Measurements from ENCODE around the gene GFRA3. TPM values are rescaled to one million over a fixed set of nuclear protein-coding genes. Genes with fewer than 3 reads are reported as not detected.
A peak's percentile ranks its signal among the peaks of the same experiment; 100 is the strongest.

Gene GFRA3
- total RNA-seq, 1 experiment from 2014 or later = 0.83 TPM

GRCh38 chr5:138234651-138235050, 39.8 kb downstream of the GFRA3 start:
- CTCF ChIA-PET = no interaction called here
- no TSS peak for BruUV-seq (replicated peaks)
- no peak overlapping the region for H3K4me3 Mint-ChIP-seq (ENCODE audit: low read depth, unreplicated experiment)
- H3K4me1 Mint-ChIP-seq (ENCODE audit: low read depth, unreplicated experiment) = peaks cover 10% of the 10 kb centered on the region
- intact Hi-C loops (cut with micrococcal nuclease; ENCODE audit: unreplicated experiment) = no loop called here
- H3K27me3 Mint-ChIP-seq (ENCODE audit: unreplicated experiment) = peaks cover 9% of the 10 kb centered on the region
- DNase-seq = no peak
- H3K9me3 Mint-ChIP-seq (ENCODE audit: low read depth, unreplicated experiment) = no peaks in the 10 kb centered on the region
- no peak overlapping the region for H3K27ac Mint-ChIP-seq (ENCODE audit: unreplicated experiment)
- no peak for TF ChIP-seq CTCF (IDR thresholded peaks at IDR 0.05; ENCODE audit: unreplicated experiment)
- H3K36me3 Mint-ChIP-seq (ENCODE audit: insufficient read depth, unreplicated experiment) = no peaks in the 10 kb centered on the region

GRCh38 chr5:138233280-138233679, 41.1 kb downstream of the GFRA3 start:
- BruUV-seq (replicated peaks) = no TSS peak
- no peaks in the 10 kb centered on the region for H3K9me3 Mint-ChIP-seq (ENCODE audit: low read depth, unreplicated experiment)
- H3K36me3 Mint-ChIP-seq (ENCODE audit: insufficient read depth, unreplicated experiment) = no peaks in the 10 kb centered on the region
- TF ChIP-seq CTCF (IDR thresholded peaks at IDR 0.05; ENCODE audit: unreplicated experiment) = no peak
- DNase-seq = no peak
- H3K4me1 Mint-ChIP-seq (ENCODE audit: low read depth, unreplicated experiment) = peaks cover 10% of the 10 kb centered on the region
- no peak overlapping the region for H3K27ac Mint-ChIP-seq (ENCODE audit: unreplicated experiment)
- no peak overlapping the region for H3K4me3 Mint-ChIP-seq (ENCODE audit: low read depth, unreplicated experiment)
- intact Hi-C loops (cut with micrococcal nuclease; ENCODE audit: unreplicated experiment) = no loop called here
- CTCF ChIA-PET = interaction anchor here (1.1 kb wide), 1 partner anchor 50 kb away, joined by 3 read pairs; no protein-coding TSS in a partner anchor
- H3K27me3 Mint-ChIP-seq (ENCODE audit: unreplicated experiment) = no peaks in the 10 kb centered on the region

- intact Hi-C loops (cut with micrococcal nuclease; ENCODE audit: unreplicated experiment) = no loop called here
- no peaks in the 10 kb centered on the region for H3K9me3 Mint-ChIP-seq (ENCODE audit: low read depth, unreplicated experiment)
- no peak for TF ChIP-seq CTCF (IDR thresholded peaks at IDR 0.05; ENCODE audit: unreplicated experiment)
- peak; percentile 29 for DNase-seq
- H3K27ac Mint-ChIP-seq (ENCODE audit: unreplicated experiment) = no peak overlapping the region
- no TSS peak for BruUV-seq (replicated peaks)
- H3K4me1 Mint-ChIP-seq (ENCODE audit: low read depth, unreplicated experiment) = peaks cover 10% of the 10 kb centered on the region
- H3K4me3 Mint-ChIP-seq (ENCODE audit: low read depth, unreplicated experiment) = no peak overlapping the region
- H3K27me3 Mint-ChIP-seq (ENCODE audit: unreplicated experiment) = no peaks in the 10 kb centered on the region
- H3K36me3 Mint-ChIP-seq (ENCODE audit: insufficient read depth, unreplicated experiment) = no peaks in the 10 kb centered on the region
- CTCF ChIA-PET = interaction anchor here (0.5 kb wide), 1 partner anchor 11 kb away, joined by 4 read pairs; no protein-coding TSS in a partner anchor
Observed at GRCh38 chr5:138230981-138231589, 43.3 kb downstream of the GFRA3 start.

- H3K9me3 Mint-ChIP-seq (ENCODE audit: low read depth, unreplicated experiment) = no peaks in the 10 kb centered on the region
- BruUV-seq (replicated peaks) = no TSS peak
- intact Hi-C loops (cut with micrococcal nuclease; ENCODE audit: unreplicated experiment) = no loop called here
- no peak overlapping the region for H3K4me3 Mint-ChIP-seq (ENCODE audit: low read depth, unreplicated experiment)
- TF ChIP-seq CTCF (IDR thresholded peaks at IDR 0.05; ENCODE audit: unreplicated experiment) = no peak
- H3K36me3 Mint-ChIP-seq (ENCODE audit: insufficient read depth, unreplicated experiment) = no peaks in the 10 kb centered on the region
- H3K27me3 Mint-ChIP-seq (ENCODE audit: unreplicated experiment) = no peaks in the 10 kb centered on the region
- no peak overlapping the region for H3K27ac Mint-ChIP-seq (ENCODE audit: unreplicated experiment)
- H3K4me1 Mint-ChIP-seq (ENCODE audit: low read depth, unreplicated experiment) = peaks cover 10% of the 10 kb centered on the region
- CTCF ChIA-PET = interaction anchor here (0.5 to 0.7 kb wide), 3 partner anchors 9 to 37 kb away, joined by 3 to 4 read pairs (median 3); no protein-coding TSS in a partner anchor
- no peak for DNase-seq
Observed at GRCh38 chr5:138230261-138230660, 44.2 kb downstream of the GFRA3 start.

Data from Calu3 (cell line).